ENCODE measurements around the gene KIFBP. TPM values are rescaled to one million over a fixed set of nuclear protein-coding genes. Genes with fewer than 3 reads are reported as not detected.
"Not testable (repeated sequence)": the region's sequence is repeated elsewhere in the genome, so short reads cannot be mapped to it uniquely, and the experiment has no call there.

KIFBP gene, protein sequence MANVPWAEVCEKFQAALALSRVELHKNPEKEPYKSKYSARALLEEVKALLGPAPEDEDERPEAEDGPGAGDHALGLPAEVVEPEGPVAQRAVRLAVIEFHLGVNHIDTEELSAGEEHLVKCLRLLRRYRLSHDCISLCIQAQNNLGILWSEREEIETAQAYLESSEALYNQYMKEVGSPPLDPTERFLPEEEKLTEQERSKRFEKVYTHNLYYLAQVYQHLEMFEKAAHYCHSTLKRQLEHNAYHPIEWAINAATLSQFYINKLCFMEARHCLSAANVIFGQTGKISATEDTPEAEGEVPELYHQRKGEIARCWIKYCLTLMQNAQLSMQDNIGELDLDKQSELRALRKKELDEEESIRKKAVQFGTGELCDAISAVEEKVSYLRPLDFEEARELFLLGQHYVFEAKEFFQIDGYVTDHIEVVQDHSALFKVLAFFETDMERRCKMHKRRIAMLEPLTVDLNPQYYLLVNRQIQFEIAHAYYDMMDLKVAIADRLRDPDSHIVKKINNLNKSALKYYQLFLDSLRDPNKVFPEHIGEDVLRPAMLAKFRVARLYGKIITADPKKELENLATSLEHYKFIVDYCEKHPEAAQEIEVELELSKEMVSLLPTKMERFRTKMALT
- 10 to 100 TPM; 19.2 to 21.2 TPM for total RNA-seq
- long read RNA-seq, transcript KIF1BP-201 (7 exons, 2,544 nt): major isoform, 57 of 59 reads
- long read RNA-seq, partial matches to known transcripts: 1 of 59 reads
- long read RNA-seq, other reads (novel, unspliced or antisense): 0 of 59 reads

DNA sequence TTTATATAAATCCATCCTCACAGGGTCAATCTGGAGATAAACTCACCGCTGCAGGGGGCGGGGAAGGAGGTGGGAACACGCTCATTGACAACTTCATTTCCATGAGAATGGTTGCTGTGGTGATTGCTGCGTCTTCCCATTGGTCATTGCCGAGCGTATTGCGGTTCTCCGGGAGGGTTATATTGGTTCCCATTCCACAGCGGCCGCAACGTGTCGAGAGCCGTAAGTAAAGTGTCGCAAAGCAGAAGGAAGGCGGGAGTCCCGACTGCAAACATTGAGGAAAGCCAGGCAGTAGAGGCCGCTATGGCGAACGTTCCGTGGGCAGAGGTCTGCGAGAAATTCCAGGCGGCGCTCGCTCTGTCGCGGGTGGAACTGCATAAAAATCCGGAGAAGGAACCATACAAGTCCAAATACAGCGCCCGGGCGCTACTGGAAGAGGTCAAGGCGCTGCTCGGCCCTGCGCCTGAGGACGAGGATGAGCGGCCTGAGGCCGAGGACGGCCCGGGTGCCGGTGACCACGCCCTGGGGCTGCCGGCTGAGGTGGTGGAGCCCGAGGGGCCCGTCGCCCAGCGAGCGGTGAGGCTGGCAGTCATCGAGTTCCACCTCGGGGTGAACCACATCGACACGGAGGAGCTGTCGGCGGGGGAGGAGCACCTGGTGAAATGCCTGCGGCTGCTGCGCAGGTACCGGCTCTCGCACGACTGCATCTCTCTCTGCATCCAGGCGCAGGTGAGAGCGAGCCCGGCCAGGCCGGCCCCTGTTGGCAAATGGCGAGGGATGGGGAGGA lies at the start of gene KIFBP:
Gene KIFBP, plus strand, starts transcription at position 274 of the 787 bp plus-strand sequence. Its CDS starts 30 bp downstream, at position 304.
- DNase-seq (peak; percentile 93 to 96), ATAC-seq (peak; percentile 96)
- intact Hi-C loops (cut with DNase I, micrococcal nuclease): no loop called here

DNA sequence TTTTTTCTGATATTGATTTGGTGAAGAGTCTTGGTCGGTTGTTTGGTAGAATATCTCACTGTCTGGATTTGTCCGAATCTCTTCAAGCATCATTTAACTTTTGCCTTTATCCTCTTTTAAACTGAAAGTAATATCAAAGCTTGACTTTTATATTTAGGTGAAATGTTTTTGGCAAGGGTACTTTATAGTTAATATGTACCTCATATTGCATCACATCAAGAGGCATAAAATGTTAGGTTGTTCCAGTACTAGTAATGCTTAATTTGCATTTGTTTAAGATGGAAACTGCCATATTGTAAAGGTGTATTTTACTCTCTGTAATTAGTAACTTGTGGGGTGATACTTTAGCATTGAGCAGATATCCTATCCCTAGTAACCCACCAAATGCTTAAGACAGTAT lies 49.7 kb upstream of the KIFBP start:
- intact Hi-C loops (cut with DNase I, micrococcal nuclease): no loop called here
- DNase-seq (no peak), ATAC-seq (no peak)

DNA sequence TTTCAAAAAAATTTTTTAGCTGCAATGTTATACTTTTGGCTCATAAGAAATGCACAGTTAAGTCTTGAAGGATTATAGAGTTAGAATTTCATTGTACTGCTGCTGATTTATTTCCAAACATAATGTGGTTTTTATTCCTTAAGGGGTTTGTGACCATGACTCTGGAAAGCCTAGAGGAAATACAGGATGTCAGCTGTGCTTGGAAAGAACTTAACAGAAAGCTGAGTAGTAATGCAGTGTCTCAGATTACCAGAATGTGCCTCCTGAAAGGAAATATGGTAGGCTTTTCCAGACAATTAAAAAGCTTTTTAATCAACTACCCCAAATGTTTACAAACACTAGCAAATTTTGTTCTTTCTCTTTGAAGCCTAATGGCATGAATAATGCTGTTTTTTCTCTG lies 47.7 kb upstream of the KIFBP start:
- DNase-seq; ATAC-seq; intact Hi-C loops (cut with DNase I, micrococcal nuclease): not testable (repeated sequence)

DNA sequence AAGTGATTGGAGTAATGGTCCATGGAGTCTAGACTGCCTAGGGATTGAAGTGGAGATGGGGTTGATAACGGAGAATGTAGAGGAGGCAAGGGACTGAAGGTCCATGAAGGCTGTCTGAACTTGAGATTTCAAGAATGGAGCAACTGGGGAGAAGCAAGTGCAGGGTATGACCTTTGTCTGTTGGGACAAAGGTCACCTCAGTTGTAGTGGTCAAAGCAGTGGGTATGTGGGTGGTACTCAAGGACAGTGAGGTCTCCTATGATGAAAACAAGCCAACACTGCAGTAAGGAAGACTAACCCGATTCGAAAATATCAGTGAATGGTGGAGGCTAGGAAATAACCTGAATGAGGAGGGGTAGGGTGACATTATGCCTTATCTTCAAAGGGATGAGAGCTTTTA lies 38.0 kb upstream of the KIFBP start:
- intact Hi-C loops (cut with DNase I, micrococcal nuclease): no loop called here
- ATAC-seq (no peak), DNase-seq (no peak)

DNA sequence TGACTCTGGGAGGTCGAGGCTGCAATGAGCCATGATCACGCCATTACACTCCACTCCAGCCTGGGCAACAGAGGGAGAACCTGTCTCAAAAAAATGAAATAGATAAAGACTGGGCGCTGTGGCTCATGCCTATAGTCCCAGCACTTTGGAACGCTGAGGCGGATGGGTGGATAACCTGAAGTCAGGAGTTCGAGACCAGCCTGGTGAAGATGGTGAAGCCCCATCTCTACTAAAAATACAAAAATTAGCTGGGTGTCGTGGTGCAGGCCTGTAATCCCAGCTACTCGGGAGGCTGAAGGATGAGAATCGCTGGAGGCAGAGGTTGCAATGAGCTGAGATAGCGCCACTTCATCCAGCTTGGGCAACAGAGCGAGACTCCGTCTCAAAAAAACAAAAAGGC lies 33.7 kb upstream of the KIFBP start:
- ATAC-seq (no peak), DNase-seq (no peak)
- intact Hi-C loops (cut with DNase I, micrococcal nuclease): no loop called here

DNA sequence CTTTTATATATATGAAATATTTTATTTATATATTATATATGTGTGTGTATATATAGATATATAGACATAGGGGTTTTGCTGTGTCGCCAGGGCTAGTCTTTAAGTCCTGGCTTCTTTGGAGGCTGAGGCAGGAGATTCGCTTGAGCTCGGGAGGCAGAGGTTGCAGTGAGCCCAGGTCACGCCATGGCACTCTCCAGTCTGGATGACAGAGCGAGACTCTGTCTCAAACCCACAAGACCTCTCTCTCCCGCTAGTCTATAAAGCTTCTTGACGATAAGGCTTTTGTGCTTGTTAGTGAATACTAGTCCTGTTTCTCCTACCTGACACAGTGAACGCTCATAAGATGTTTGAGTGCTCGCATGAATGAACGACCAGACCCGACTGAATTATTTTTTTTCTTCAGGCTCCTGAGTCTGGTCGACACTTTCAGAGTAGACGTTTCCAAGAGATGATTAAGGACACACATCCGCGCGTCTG lies 33.2 kb upstream of the KIFBP start:
- ATAC-seq (peak; percentile 7), DNase-seq (peak in 1 of 2 donors; percentile 22)
- intact Hi-C loops (cut with DNase I, micrococcal nuclease): no loop called here

DNA sequence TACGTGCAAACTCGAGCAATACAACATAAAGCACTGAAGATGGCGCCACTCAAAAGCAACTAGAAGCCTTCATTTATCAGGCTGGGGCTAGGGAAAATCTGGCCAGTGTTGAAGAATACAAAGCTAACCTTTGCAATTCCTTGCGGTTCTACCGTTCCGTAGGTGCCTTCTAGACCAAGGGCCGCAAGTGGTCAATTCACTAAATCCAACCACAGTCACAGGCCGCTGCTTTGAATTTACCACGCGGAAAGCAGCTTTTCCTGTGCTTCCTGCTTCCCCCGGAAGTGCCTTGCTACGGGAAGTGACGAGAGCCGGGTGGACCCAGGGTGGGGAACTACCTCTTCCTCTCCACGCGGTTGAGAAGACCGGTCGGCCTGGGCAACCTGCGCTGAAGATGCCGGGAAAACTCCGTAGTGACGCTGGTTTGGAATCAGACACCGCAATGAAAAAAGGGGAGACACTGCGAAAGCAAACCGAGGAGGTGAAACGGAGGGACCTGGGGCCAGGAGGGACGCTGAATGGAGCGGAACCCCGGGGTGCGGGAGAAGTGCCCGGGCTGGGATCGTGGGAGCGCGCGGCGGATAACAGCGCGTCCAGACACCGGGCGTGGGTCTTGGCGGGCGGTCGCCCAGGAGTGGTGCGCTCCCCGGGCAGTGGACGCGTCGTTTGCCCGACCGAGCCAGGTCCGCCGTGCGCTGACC lies 32.6 kb upstream of the KIFBP start, which contains the start of gene DDX21:
Gene DDX21, plus strand, starts transcription at position 339 of the 701 bp plus-strand sequence. Its CDS starts 56 bp downstream, at position 395.
- DNase-seq (peak; percentile 90 to 94), ATAC-seq (peak; percentile 94)
- intact Hi-C loops (cut with DNase I, micrococcal nuclease): no loop called here

DNA sequence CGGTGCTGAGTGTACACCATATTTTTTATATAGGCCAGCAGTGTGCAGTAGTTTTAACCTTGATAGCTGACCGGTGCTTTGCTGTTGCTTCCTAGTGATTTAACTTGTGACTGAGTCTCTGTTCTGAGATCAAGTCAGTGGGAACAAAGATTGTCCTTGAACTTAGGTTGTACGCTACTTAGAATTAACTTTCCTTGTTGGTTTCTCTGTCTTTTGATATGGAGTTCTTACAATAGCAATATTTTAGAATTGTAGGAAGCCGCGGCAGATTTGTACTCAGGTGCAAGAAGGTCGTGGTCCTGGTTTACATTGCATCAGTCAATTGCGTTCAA lies 31.4 kb upstream of the KIFBP start:
- DNase-seq (no peak), ATAC-seq (no peak)
- intact Hi-C loops (cut with DNase I, micrococcal nuclease): no loop called here

DNA sequence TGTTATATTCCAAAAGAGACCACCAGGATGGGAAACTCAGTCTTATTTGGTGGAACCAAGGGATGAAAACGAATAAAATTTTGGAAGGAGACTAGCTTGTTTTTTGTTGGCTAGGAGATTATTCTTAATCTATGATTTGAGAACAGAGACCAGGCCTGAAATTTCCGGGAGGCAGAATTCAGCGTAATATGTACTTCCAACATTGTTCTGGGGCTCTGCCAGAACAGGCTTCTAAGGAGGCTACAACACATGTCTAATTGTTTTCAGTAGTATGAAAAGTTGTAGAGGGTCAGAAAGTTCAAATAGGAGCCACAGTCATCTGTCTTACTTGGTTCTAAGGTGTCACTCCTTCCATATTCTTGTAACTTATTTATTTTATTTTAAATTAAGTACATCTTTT lies 30.9 kb upstream of the KIFBP start:
- ATAC-seq (no peak), DNase-seq (no peak)
- intact Hi-C loops (cut with DNase I, micrococcal nuclease): no loop called here

DNA sequence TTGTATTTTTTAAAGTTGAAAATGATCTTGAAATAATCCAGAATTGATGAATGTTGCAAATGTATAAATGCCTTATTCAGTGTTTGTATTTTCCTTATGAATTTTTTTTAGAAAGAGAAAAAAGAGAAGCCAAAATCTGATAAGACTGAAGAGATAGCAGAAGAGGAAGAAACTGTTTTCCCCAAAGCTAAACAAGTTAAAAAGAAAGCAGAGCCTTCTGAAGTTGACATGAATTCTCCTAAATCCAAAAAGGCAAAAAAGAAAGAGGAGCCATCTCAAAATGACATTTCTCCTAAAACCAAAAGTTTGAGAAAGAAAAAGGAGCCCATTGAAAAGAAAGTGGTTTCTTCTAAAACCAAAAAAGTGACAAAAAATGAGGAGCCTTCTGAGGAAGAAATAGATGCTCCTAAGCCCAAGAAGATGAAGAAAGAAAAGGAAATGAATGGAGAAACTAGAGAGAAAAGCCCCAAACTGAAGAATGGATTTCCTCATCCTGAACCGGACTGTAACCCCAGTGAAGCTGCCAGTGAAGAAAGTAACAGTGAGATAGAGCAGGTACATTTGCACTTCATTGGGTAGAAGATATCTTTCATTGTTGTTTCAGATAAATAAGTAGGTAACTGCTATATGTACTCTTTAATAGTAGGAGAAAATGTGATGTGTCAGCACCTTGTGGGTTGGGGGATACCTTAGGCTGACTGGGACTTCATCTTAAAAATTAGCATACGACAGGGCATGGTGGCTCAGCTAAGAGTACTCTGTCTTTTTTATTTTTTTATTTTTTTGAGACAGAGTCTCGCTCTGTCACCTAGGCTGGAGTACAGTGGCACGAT lies 28.7 kb upstream of the KIFBP start:
- no peak for DNase-seq
- intact Hi-C loops (cut with DNase I, micrococcal nuclease): no loop called here

DNA sequence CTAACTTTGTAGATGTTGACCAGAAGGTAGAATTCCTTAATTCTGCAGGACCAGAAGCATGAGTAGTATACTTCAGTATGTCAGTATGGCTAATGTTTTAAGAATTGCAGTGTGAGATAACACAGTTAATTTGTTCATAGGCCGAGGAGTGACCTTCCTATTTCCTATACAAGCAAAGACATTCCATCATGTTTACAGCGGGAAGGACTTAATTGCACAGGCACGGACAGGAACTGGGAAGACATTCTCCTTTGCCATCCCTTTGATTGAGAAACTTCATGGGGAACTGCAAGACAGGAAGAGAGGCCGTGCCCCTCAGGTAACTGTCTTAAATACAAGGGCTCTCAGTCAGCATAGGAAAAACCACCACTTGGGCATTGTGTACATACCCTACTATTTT lies 25.5 kb upstream of the KIFBP start:
- no peak for DNase-seq
- intact Hi-C loops (cut with DNase I, micrococcal nuclease): no loop called here
- ATAC-seq: no peak

More for the DNA sequence above, 28.7 kb upstream of the KIFBP start:
- no peak for ATAC-seq

DNA sequence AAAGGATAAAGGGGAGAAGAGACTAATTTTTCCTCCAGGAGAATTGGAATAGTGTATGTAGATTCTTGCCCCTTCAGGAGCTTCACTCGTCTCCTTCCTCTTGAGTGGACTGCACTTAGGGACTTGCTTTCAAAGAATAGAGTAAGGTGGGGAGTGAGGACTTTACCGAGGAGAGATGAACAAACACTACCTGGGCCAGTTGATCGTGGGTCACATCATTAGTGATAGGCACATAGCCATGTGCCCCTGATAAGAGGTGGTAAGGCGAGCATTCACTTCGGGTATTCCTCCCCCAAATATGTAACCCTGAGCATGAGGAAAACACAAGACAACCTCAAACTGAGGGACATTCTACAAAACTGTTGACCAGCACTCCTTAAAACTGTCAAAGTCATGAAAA lies 14.6 kb upstream of the KIFBP start:
- intact Hi-C loops (cut with DNase I, micrococcal nuclease): no loop called here
- DNase-seq (no peak), ATAC-seq (no peak)

DNA sequence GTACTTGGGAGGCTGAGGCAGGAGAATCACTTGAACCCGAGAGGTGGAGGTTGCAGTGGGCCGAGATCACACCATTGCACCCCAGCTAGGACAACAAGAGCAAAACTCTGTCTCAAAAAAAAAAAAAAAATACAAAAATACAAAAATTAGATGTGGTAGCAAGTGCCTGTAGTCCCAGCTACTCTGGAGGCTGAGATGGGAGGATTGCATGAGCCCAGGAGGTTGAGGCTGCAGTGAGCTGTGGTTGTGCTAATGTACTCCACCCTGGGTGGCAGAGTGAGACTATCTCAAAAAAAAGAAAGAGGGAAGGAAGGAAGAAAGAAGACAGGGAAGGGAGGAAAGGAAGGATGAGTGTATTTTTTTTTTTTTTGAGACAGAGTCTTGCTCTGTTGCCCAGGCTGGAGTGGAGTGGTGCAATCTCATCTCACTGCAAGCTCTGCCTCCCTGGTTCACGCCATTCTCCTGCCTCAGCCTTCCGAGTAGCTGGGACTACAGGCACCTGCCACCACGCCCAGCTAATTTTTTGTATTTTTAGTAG lies 12.6 kb upstream of the KIFBP start:
- ATAC-seq; DNase-seq; intact Hi-C loops (cut with DNase I, micrococcal nuclease): not testable (repeated sequence)

DNA sequence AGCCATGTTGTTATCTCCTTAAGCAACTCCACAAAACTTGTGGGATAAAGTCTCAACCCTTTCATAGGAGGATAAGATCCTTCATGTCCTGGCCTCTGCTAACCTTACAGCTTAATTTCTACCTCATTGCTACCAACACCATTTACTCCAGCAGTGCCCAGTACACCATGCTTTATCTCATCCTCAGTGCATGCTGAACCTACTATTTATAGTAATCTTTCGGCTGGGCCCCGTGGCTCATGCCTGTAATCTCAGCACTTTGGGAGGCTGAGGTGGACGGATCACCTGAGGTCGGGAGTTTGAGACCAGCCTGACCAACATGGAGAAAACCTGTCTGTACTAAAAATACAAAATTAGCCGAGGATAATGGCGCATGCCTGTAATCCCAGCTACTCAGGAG lies 8.9 kb upstream of the KIFBP start:
- intact Hi-C loops (cut with DNase I, micrococcal nuclease); DNase-seq; ATAC-seq: not testable (repeated sequence)

DNA sequence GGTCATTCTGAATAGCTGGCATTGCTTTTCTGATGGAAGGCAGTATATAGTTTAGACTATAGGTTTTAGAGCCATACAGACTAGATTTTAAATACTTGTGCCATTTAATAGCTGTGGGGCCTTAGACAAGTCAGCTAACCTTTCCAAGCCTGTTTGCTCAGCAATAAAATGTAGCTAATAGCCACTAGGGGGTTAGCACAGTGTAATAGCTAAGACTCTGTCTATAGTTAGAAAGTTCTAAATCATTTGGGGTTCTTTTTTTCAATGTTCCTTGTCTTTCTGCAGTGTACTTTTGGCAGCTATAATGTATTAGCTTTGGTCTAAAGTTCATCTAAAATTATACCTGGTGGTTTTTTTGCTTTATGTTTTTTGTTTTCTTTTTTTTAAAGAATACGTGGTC lies 7.5 kb upstream of the KIFBP start:
- ATAC-seq (no peak), DNase-seq (no peak)
- intact Hi-C loops (cut with DNase I, micrococcal nuclease): no loop called here

DNA sequence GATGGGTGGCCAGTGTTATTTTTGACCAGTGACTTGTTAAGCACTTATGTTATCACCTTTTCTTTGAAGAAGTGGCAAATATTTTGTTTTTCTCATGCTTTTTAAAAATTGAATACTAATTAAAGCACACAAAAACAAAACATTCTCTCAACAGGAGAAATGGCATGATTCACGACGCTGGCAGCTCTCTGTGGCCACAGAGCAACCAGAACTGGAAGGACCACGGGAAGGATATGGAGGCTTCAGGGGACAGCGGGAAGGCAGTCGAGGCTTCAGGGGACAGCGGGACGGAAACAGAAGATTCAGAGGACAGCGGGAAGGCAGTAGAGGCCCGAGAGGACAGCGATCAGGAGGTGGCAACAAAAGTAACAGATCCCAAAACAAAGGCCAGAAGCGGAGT lies 6.2 kb upstream of the KIFBP start:
- DNase-seq (no peak), ATAC-seq (no peak)
- intact Hi-C loops (cut with DNase I, micrococcal nuclease): no loop called here

DNA sequence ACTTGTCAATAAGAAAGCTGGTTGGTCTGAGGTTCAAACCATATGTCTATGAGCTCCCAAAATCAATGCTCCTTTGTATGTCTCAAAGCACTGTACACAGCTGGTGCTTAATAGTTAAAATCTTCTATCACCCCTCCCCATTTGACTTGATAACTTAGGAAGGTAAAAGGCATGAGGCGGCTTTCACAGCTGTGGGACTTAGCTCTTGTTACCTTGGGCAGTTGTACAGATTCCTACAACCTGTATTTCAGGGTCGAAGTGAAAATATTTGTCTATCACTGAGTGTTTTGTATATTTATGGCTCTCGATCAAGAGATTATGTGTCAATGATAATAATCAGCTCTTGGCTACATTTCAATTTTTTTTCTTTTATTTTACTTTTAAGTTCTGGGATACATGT lies 992 bp upstream of the KIFBP start:
- ATAC-seq (no peak), DNase-seq (no peak)
- intact Hi-C loops (cut with DNase I, micrococcal nuclease): no loop called here
